Esophagus muscularis mucosa (tissue), 4 donors: ENCODE results near the gene EPHA4.

Experiments used
- EP300 ChIP-seq: sonication (generic); formaldehyde crosslinking; IDR thresholded peaks from one replicate; pipeline ENCODE4 v1.6.1; 2017; ENCODE audit warnings: antibody characterized with exemption
- POLR2A ChIP-seq: fragments of 450-650 bp; IDR thresholded peaks from one replicate; pipeline ENCODE4 v1.6.1; 2017; ENCODE audit warnings: antibody characterized with exemption, moderate library complexity, mild to moderate bottlenecking, low read depth
- POLR2AphosphoS5 ChIP-seq, 2 donors: sonication (generic); formaldehyde crosslinking; IDR thresholded peaks; one replicate each; pipeline ENCODE4 v1.6.1; 2017; ENCODE audit warnings: antibody characterized with exemption in 2 of 2
- TF ChIP-seq, protein P1 (sequence below), 3 experiments: fragments of 200-600 bp in 2 of 3; fragments of 450-650 bp in 1 of 3; sonication (generic) in 2 of 3; IDR thresholded peaks; one replicate each; pipeline ENCODE4 v1.5.1; 2017 to 2019; ENCODE audit warnings: antibody characterized with exemption in 3 of 3, mild to moderate bottlenecking in 2 of 3, moderate library complexity in 1 of 3

DNA sequence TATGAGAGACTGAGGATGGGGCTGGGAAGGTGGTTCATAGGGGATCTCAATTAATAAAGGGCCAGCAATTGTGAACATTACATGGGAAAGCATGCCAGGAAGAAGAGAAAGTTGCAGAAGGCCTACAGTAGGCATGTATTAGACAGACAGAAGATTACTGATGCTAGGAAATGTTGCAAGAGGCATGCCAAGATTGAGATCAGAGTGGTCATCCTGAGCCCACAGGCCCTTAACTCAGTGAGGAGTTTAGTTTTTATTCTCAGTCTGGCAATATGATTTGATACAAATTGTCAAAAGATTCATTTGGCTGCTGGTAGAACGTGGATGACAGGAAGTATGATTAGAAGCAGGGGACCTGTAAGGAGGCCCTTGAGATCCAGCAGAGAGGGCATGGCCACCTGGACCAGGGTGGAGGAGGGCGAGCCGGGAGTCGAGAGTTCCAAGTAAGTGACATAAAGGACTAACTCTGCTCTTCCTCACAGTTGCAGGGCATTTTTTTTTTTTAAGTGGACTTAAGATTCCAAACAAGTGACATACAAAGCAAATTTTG is 54.9 kb downstream of the EPHA4 start:
- TF ChIP-seq POLR2A (no peak), POLR2AphosphoS5 (IDR thresholded peaks at IDR 0.05) (no peak), EP300 (no peak)
- TF ChIP-seq, protein P1, sequence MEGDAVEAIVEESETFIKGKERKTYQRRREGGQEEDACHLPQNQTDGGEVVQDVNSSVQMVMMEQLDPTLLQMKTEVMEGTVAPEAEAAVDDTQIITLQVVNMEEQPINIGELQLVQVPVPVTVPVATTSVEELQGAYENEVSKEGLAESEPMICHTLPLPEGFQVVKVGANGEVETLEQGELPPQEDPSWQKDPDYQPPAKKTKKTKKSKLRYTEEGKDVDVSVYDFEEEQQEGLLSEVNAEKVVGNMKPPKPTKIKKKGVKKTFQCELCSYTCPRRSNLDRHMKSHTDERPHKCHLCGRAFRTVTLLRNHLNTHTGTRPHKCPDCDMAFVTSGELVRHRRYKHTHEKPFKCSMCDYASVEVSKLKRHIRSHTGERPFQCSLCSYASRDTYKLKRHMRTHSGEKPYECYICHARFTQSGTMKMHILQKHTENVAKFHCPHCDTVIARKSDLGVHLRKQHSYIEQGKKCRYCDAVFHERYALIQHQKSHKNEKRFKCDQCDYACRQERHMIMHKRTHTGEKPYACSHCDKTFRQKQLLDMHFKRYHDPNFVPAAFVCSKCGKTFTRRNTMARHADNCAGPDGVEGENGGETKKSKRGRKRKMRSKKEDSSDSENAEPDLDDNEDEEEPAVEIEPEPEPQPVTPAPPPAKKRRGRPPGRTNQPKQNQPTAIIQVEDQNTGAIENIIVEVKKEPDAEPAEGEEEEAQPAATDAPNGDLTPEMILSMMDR (IDR thresholded peaks at IDR 0.05), result no peak
